IPS-20b (cell line): ENCODE results near the gene IFNGR2.

Experiments used
- H3K27ac ChIP-seq: one replicate; pipeline ENCODE4 v1.5.1; 2013; ENCODE audit warnings: low read length
- H3K27me3 ChIP-seq: 2 replicates; pipeline ENCODE4 v1.6.1; 2013; ENCODE audit warnings: mild to moderate bottlenecking, low read length, inconsistent platforms; ENCODE audit not compliant: insufficient read depth
- H3K36me3 ChIP-seq: 2 replicates; pipeline ENCODE4 v1.6.1; 2013; ENCODE audit warnings: low read depth, mild to moderate bottlenecking, inconsistent platforms, low read length, moderate library complexity; ENCODE audit not compliant: insufficient read depth
- H3K4me1 ChIP-seq: 2 replicates; pipeline ENCODE4 v1.6.1; 2013; ENCODE audit warnings: mild to moderate bottlenecking, control low read depth, inconsistent platforms, low read length, moderate library complexity; ENCODE audit not compliant: insufficient read depth
- H3K4me3 ChIP-seq: 2 replicates; pipeline ENCODE4 v1.5.1; 2013; ENCODE audit warnings: mild to moderate bottlenecking, low read length, inconsistent platforms
- H3K9ac ChIP-seq: 2 replicates; pipeline ENCODE4 v1.6.1; 2013; ENCODE audit warnings: low read depth, mild to moderate bottlenecking, inconsistent platforms, low read length, moderate library complexity
- H3K9me3 ChIP-seq: 2 replicates; pipeline ENCODE4 v1.6.1; 2013; ENCODE audit warnings: mild to moderate bottlenecking, low read depth, low read length, inconsistent platforms; ENCODE audit not compliant: insufficient read depth

IFNGR2 gene

DNA sequence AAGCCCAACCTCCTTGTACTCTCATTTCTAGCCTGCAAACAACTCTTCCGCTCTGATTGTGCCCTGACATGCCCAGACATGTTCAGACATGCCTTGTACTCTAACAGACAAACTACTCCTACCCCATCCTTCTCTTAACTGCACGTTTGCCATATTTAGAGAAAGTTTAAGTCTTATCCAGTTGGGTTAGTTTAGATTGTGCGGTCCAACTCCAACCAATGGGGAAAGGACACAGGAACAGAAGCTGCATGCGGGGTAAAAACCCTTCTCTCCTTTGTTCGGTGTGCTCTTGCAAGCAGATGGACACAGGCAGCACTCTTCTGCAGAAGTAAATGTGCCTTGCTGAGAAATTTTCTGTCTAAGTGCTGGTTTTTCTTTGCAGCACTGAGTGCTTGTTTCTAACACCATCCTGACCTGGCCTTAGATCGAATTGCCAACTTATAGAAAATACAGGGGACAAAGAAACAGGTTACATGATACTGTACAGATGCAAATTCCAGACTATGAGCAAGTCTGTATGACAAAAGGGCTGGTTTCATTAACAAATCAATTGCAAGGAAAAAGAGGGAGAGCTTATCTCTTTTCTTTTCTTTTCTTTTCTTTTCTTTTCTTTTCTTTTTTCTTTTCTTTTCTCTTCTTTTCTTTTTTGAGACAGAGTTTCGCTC lies 35.8 kb upstream of the IFNGR2 start:
- peaks cover 34% of the 10 kb centered on the region for H3K9me3 ChIP-seq
- no peaks in the 10 kb centered on the region for H3K36me3 ChIP-seq
- H3K27me3 ChIP-seq, result no peaks in the 10 kb centered on the region
- no peak overlapping the region for H3K9ac ChIP-seq
- no peak overlapping the region for H3K4me3 ChIP-seq
- H3K4me1 ChIP-seq, result peaks cover 4% of the 10 kb centered on the region; the same call in 1 of the 2 replicates
- H3K27ac ChIP-seq, result no peak overlapping the region

DNA sequence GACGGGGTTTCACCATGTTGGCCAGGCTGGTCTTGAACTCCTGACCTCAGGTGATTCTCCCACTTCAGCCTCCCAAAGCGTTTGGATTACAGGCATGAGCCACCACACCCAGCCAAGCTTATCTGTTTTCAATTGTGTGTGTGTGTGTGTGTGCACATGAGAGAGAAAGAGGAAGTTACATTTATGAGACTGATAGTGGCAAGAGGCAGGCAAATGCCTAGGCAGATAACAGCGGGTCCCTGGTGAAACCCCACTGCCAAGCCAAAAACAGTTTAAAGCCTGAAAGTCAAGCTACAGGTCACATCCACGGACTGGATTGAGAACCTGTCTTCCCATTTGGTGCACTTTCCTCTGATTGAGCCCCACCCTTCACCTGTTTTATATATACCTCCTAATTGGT lies 35.1 kb upstream of the IFNGR2 start:
- Histone ChIP-seq H3K9me3 (peaks cover 34% of the 10 kb centered on the region), H3K27ac (no peak overlapping the region), H3K4me3 (no peak overlapping the region), H3K9ac (no peak overlapping the region), H3K4me1 (no peaks in the 10 kb centered on the region), H3K36me3 (no peaks in the 10 kb centered on the region), H3K27me3 (no peaks in the 10 kb centered on the region)

DNA sequence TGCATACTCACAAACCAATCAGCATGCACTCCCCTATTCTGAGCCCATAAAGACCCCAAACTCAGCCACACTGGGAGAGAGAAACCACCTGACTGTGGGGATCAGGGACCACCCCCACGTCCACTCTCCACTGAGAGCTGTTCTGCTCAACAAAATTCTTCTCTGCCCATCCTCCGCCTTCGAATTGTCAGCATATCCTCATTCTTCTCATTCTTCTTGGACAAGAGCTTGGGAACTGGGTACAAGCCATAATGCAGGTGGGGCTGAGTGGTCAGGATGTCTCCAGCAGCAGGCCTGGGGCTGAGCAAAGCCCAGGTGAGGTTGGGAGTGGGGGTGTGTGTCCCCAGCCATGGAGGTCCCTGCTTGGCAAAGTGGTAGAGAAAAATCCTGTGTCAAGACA lies 34.6 kb upstream of the IFNGR2 start:
- Histone ChIP-seq H3K36me3 (no peaks in the 10 kb centered on the region), H3K9me3 (peaks cover 34% of the 10 kb centered on the region), H3K27me3 (no peaks in the 10 kb centered on the region), H3K4me3 (no peak overlapping the region), H3K27ac (no peak overlapping the region), H3K4me1 (no peaks in the 10 kb centered on the region), H3K9ac (no peak overlapping the region)

DNA sequence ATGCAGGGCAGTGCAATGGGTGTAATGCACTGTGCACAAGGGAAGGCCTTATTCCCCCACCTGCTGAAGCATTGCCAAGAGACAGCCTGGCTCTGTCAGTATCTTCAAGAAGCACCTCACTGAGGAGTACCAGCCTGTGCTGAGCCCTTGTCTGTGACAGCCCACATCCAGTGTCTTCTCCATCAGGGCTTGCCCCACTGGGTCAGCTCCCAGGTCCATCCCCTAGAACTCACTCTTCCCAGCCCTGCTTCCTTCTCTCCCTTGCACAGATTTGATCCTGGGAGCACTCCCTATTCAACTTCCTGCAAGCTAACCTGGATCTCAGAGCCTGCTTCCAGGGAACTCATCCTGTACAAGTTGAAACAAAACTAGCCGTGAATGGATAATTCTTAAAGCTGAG lies 33.6 kb upstream of the IFNGR2 start:
- no peak overlapping the region for H3K4me3 ChIP-seq
- H3K27ac ChIP-seq, result no peak overlapping the region
- no peaks in the 10 kb centered on the region for H3K36me3 ChIP-seq
- H3K9me3 ChIP-seq, result peaks cover 34% of the 10 kb centered on the region
- H3K4me1 ChIP-seq, result no peaks in the 10 kb centered on the region
- H3K9ac ChIP-seq, result no peak overlapping the region
- no peaks in the 10 kb centered on the region for H3K27me3 ChIP-seq

DNA sequence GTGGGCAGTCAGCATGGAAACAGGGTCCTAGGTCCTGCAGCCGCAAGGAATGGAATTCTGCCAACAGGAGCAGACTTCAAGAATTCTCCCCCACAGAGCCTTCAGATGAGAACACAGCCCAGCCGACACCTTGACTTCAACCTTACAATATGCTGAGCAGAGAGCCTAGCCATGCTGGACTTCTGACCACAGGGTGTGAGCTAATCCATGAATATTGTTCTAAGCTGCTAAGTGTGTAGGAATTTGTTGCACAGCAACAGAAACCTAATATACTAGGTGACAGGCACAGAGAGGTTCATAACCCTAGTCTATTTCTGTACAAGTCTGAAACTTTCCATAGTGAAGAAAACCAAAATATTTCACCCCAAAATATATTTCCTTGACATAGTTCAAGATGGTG lies 32.9 kb upstream of the IFNGR2 start:
- no peak overlapping the region for H3K27ac ChIP-seq
- no peaks in the 10 kb centered on the region for H3K36me3 ChIP-seq
- H3K4me3 ChIP-seq, result no peak overlapping the region
- H3K4me1 ChIP-seq, result no peaks in the 10 kb centered on the region
- no peaks in the 10 kb centered on the region for H3K27me3 ChIP-seq
- H3K9ac ChIP-seq, result no peak overlapping the region
- H3K9me3 ChIP-seq, result peaks cover 34% of the 10 kb centered on the region

DNA sequence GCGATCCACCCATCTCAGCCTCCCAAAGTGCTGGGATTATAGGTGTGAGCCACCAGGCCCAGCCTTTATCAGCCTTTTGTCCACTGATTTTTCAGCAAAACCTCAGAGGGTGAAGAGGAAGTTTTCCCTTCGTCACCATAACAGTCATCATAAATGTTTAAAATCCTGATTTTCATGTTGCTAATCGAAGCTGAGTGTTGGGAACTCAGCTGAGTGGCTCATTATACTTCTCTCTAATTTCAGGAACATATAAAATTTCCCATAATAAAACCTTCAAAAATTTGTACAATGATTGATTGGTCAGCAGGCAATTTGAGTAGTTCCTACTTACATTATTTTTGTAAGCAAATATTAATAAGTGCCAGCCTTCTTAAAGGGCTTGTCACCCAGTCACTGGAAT lies 31.8 kb upstream of the IFNGR2 start:
- no peak overlapping the region for H3K9ac ChIP-seq
- H3K4me1 ChIP-seq, result no peaks in the 10 kb centered on the region
- H3K27me3 ChIP-seq, result no peaks in the 10 kb centered on the region
- no peak overlapping the region for H3K4me3 ChIP-seq
- no peak overlapping the region for H3K27ac ChIP-seq
- H3K9me3 ChIP-seq, result peaks cover 30% of the 10 kb centered on the region
- H3K36me3 ChIP-seq, result no peaks in the 10 kb centered on the region

DNA sequence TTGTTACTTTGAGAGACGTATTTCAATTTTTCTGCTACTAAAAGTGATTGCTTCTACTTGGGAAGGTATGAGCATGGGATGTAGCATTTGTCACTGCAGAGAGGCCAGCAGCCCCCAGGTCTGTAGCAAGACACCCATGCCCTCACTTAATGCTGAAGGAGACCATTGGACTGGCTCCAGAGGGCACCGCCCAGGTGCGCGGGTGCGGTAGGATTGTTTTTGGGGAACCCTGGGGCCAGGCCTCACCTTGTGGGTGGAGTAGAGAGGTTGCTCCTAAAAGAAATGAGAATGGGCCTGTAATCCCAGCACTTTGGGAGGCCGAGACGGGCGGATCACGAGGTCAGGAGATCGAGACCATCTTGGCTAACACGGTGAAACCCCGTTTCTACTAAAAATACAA lies 30.6 kb upstream of the IFNGR2 start:
- Histone ChIP-seq H3K27ac (no peak overlapping the region), H3K4me1 (no peaks in the 10 kb centered on the region), H3K9ac (no peak overlapping the region), H3K36me3 (no peaks in the 10 kb centered on the region), H3K4me3 (no peak overlapping the region), H3K27me3 (no peaks in the 10 kb centered on the region), H3K9me3 (peaks cover 18% of the 10 kb centered on the region)

DNA sequence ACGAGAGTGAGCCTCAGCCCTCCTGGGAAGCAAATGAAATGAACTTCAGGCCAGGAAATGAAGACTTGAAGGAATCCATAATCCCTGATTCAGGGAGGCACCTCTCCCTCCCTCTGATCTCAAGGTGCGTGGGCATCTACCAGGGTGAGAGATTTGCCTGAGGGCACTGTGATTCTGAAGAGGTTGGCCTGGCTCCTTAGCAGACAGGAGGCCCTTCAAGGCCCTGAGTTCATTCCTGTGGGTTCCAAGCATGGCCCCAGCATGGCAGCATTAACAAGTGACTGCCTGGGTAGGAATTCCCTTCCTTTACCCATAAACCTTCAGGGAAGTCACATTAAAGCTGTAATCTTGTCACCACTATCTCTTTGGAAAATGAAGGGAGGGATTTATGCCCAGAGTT lies 29.8 kb upstream of the IFNGR2 start:
- Histone ChIP-seq H3K4me3 (no peak overlapping the region), H3K9me3 (peaks cover 11% of the 10 kb centered on the region), H3K27ac (no peak overlapping the region), H3K9ac (no peak overlapping the region), H3K36me3 (no peaks in the 10 kb centered on the region), H3K4me1 (no peaks in the 10 kb centered on the region), H3K27me3 (no peaks in the 10 kb centered on the region)

DNA sequence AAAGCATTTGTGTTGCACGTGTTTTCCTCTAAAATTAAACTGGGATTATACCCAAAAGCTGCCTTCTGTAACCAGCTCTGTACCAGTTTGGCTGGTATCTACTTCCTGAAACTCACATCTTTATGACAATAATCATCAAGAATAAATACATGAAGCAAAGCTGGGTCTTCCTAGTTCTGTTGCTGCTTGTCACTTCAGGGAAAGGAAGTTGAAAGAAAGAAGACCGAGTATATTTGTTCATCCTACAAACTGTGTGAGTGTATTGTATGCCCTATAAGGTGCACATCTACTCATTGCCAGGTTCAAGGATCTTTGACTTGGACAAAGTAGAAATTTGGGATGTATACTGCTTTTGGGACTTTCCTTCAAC lies 29.1 kb upstream of the IFNGR2 start:
- H3K4me1 ChIP-seq, result no peaks in the 10 kb centered on the region
- no peak overlapping the region for H3K4me3 ChIP-seq
- peaks cover 7% of the 10 kb centered on the region; the same call in 1 of the 2 replicates for H3K9me3 ChIP-seq
- no peaks in the 10 kb centered on the region for H3K27me3 ChIP-seq
- H3K27ac ChIP-seq, result no peak overlapping the region
- H3K9ac ChIP-seq, result no peak overlapping the region
- no peaks in the 10 kb centered on the region for H3K36me3 ChIP-seq

DNA sequence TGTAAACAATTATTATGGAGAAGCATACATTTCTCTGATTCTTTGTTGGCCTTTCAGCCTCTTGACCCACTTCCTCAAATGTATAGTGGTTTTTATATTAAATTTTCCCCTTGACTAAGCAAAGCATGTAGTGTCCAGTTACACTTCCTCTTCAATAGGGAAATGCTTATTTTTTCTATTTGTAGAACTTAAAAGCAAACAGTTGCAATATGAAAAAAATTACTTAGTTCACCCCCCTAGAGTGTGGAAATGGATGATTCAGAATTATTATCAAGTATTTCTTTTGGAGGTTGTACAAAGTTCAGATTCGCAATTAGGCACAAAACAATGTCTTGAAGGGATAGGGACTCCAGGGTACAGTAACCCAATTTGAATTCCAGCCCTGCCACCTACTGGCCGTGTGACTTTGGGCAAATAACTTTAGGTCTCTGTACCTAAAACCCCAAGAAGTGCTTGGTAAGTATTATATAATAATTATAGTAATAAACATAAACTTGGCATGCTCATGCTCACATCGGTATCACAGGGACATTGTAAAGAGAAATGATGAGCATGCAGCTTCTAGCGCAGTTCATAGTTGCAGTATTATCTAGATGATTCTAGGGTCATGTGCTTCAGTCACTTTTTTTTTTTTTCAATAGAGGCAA lies 28.6 kb upstream of the IFNGR2 start:
- peaks cover 7% of the 10 kb centered on the region; the same call in 1 of the 2 replicates for H3K9me3 ChIP-seq
- H3K4me3 ChIP-seq, result no peak overlapping the region
- H3K27me3 ChIP-seq, result no peaks in the 10 kb centered on the region
- no peak overlapping the region for H3K27ac ChIP-seq
- H3K9ac ChIP-seq, result no peak overlapping the region
- no peaks in the 10 kb centered on the region for H3K4me1 ChIP-seq
- no peaks in the 10 kb centered on the region for H3K36me3 ChIP-seq

DNA sequence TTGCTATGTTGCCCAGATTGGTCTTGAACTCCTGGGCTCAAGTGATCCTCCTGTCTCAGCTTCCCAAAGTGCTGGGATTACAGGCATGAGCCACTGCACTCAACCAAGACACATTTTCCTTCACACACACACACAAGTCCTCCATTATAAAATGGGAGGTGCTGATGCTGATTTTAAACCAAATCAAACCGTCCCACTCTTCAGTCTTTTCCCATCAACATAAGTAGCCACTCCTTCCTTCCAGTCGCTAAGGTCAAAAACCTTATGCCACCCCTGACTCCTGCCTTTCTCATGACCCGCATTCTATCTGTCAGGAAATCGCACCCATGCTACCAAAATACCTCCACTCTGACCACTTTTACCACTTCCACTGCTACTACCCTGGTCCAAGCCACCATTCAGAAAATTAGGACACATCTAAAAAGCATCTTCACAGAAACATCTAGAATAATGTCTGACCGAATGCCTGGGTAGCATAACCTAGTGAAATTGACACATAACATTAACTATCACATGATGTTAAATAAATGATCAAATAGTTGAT lies 28.0 kb upstream of the IFNGR2 start:
- Histone ChIP-seq H3K36me3 (no peaks in the 10 kb centered on the region), H3K4me3 (no peak overlapping the region), H3K4me1 (no peaks in the 10 kb centered on the region), H3K27ac (no peak overlapping the region), H3K9me3 (0 out of 2 replicates have a peak, but pooled peaks cover 1% of the 10 kb centered on the region), H3K9ac (no peak overlapping the region), H3K27me3 (no peaks in the 10 kb centered on the region)

DNA sequence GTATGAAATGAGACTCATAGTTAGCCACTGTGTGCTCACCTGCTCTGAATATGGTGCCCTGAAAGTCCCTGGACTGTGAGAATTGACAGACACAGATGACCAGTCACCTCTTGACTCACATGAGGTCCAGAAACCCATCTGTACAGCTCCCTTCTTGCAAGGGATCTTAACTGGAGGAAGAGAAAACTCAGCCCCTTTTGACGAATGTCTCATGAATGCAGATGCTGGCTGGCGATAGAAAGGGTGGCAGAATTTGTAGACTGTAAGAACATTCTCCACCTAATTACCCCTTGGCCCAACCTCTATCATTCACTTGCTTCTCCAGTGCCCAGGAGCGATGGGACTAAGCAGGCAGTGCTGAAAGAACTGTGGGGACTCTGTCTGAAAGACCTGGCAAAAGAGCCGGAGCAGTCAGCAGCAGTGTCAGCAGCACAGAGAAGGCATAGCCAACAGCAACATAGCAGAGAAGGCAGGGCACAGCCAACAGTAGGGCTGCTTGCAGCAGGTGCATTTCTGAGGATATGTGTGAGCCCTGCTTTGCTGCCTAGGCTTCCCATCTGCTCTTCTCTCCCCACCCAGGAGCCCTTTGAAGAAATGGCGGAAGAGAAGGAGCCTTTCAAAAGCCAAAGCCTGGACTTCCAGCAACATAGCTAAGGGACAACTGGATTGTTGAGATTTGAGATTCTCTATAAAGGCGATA lies 25.8 kb upstream of the IFNGR2 start:
- no peaks in the 10 kb centered on the region for H3K36me3 ChIP-seq
- H3K4me1 ChIP-seq, result no peaks in the 10 kb centered on the region
- no peak overlapping the region for H3K27ac ChIP-seq
- H3K9me3 ChIP-seq, result no peaks in the 10 kb centered on the region
- no peak overlapping the region for H3K4me3 ChIP-seq
- H3K9ac ChIP-seq, result no peak overlapping the region
- H3K27me3 ChIP-seq, result no peaks in the 10 kb centered on the region
